NCI-H774 (cell line): Measurements from ENCODE around the gene LRRC71.
A peak's percentile ranks its signal among the peaks of the same experiment; 100 is the strongest.

ENCODE experiments used
- DNase-seq: peaks from one replicate; lab custom pipeline; 2025; lab: John Stamatoyannopoulos, UW

Gene LRRC71

DNA sequence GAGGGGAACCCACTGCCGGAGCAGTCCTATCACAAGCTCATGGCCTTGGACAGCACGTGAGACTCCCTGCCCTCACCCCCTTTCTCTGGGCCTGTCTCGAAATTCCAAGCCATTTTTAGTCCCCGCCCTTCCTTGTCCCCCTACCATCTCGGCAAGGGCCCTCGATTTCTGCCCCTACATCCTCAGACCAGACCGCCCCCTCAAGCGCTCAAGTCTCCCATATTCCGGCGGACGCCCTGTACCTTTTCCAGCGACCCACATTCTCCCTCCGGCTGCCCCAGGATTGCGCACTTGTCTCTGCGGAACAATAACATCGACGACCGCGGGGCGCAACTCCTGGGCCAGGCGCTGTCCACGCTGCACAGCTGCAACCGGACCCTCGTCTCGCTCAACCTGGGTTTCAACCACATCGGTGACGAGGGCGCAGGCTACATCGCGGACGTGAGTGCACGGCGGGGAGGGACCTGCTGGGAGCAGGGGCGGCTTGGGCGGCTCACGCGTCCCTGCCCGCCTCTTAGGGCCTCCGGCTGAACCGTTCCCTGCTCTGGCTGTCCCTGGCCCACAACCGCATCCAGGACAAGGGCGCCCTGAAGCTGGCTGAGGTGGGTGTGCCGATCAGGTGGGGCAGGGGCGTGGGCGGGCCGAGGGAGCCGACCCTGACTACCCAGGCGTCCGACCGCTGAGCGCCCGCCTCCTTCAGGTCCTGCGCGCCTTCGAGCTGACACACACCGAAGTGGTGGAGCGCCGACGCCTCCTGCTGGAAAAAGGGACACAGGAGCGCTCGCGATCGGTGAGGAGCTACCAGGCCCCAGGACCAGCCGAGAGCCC is 7.0 kb downstream of the LRRC71 start:
- peak; percentile 64 for DNase-seq

DNA sequence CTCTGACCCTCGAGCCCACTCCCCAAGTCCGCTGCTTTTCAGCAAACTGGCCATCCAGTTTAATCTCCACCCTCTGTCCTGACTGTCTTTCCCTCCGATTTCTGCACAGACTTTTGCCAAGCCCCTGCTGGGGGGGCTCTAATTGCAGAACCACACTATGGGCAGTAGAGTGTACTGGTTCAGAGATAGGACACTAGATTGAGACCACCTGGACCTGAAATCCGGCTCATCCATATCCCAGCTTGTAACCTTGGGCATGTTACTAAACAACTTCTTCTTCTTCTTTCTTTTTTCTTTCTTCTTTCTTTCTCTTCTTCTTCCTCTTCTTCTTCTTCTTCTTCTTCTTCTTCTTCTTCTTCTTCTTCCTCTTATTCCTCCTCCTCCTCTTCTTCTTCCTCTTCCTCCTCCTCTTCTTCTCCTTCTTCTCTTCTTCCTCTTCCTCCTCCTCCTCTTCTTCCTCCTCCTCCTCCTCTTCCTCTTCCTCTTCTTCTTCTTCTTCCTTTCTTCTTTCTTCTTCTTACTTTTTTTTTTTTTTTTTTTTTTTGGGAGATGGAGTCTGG is 7.7 kb downstream of the LRRC71 start:
- no peak for DNase-seq

- no peak for DNase-seq
Observed at GRCh38 chr1:156929596-156930238, 9.3 kb downstream of the LRRC71 start.

GRCh38 chr1:156930483-156930882 is 10.1 kb downstream of the LRRC71 start:
- DNase-seq = no peak

DNA sequence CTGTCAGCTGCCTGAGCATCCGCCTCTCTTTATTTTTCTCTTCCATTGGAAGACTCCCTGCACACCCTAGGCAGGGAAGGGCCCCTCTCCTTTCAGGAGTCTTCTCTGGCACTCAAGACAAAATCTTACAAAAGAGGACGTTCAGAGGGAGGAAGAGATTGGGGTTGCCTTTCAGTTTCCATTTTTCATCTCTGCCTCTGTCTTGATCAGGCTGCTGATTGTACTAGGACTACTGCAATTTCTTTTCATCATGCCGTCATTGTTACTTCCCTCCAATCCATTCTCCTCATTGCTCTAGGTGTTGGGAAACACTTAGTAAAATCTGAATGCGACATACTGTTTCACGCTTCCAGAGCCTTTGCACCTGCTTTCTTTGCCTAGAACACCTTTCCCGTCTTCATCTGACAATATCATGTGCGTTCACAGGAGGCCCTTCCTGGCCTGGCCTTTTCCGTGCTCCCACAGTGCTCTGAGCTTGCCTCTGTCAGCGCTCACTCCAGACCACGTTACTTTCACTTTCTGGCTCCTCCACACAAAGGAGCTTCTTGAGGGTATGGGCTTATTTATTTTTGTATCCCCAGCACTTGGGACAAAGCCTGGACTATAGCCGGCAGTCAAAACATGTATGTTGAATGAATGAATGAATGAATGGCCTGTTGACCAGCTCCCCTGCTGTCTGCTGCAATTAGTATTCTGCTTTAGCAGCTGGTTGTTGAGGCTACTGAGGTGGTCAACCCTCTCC is 10.9 kb downstream of the LRRC71 start:
- peak; percentile 20 for DNase-seq

DNA sequence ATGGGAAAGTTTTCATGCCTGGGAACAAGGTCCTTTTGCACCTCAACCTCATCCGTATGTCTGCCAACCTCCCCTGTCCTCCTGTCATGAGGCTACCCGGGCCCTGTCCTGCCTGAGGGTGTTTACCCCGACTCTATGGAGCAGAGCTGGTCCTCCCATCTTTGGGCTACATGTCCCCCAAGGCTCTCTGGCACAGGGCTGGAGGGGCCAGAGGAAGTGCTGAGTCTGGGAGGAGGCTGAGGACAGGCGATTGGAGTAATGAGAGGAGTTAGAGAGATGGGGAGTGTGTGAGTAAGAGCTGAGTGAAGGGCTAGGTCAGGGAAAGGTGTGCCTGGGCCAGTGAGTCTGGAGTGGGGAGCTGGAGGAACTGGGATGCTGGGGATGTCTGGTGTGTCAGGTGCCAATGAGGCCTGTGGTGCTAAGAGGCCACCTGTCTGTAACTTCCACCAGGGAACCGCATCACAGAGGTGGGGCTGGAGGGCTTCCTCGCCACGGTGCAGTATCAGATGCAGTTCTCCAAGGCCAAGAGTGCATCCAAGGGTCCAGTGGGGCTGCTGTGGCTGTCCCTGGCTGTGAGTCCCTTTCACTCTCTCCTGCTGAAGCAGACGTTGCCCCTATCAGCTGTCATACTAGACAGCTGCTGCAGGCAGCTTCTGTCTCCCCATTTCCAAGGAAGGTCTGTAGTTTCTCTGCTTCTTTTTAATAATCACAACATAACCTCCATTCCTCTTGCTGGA is 11.7 kb downstream of the LRRC71 start:
- no peak for DNase-seq

DNA sequence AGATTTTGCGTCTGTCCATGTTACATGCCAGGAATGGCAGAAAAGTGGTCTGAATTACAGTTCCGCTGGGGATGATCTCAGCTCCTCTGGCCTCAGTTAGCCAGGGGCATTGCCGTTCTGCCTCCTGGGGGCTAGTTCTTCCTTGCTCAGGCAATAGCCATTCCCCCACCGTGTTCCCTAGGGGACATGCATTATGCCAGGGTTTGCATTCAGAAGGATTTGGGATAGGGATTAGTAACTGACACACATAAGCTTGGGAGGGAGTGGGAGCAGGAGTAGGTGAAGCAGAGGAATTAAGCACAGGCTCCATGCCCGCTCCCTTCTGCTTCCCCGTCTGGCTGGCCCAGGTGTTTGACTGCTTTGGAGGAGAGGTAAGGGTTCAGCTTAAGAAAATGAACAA is 12.7 kb downstream of the LRRC71 start:
- DNase-seq = no peak

DNA sequence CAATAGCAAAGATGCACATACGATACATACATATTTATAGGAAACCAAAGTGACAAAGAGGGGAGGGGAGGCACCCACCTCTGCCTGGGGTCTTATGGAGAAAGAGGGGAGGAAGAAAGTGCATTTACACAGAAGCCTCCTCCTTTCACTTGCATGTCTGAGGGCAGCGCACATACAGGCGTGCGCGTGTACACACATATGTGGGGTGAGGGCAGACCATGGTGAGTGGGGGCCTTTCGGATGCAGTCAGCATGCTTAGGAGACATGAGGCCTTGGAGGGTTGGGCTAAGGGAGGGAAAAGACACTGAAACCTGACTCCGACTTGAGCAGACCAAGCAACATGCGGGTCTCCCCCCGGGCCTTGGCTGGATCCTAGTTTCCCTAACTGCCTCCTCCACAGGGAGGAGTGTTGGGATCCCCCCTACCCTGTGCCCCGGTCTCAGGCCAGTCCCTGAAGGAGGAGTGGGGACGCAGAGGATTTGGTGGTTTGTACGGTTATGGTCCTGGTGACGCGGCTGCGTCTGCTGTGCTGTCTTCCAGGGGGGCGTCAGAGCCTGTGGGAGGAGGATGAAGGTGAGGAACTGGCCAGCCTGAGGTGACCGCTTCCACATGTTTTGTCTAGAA is 15.2 kb downstream of the LRRC71 start:
- no peak for DNase-seq

- DNase-seq = no peak
Observed at GRCh38 chr1:156936191-156936590, 15.8 kb downstream of the LRRC71 start.

DNA sequence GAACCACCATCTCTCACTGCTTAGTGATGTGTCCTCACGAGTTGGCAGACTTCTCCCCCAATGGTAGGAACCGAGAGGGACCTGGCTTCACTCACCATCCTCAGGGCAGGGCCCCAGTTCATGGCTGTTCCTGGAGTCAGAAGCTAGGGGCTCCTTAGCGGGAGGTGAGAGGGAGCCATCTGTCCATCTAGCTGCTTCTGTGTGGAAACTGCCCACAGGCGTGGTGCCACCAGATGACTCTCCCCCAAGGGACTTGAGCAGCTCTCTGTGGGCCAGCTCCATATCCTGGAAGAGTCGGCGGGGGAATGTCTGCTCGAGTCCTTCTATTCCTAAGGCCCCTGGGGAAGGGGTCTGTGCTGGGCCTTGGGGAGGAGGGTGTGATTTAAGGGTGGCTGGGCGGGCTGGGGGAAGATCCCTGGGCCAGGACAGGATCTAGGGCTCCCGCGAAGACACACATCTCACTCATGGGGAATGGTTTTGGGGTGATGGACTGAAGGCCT is 16.3 kb downstream of the LRRC71 start:
- no peak for DNase-seq

DNA sequence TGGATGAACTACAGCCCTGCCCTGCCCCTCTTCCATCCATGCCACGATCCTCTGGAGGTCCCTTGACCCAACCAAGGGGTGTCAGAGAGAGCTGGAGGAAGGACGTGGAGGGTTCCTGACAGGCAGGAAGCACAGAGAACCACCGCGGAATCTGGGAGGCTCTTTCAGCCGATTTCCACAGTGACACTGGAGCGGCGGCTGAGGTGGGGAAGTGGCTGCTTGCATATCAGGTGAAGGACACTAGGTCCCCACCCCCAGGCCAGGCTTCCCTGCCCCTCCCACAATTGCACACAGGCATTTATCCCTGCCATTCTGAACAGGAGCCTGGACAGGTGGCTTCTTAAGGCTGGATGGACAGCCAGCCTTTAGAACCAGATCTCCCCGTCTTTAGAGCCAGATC is 17.5 kb downstream of the LRRC71 start:
- no peak for DNase-seq

DNA sequence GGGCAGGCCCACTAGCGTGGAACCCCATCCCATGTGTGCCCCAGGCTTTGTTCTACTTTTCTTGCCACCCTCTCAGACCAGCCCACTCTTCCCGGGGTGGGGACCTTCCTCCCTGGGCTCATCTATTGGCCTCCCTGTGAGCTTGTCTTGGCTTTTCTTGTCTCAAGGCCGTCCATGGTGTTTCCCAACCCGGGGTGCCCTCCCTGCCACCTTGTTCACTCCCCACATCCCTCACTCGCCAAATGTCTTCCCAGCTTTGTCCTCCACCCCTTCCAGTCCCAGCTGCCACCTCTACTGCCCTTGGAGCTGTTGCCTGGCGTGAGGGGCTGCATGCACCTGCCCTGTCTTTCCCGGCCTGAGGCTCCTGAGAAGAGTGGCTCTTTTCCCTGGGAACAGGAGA is 18.4 kb downstream of the LRRC71 start:
- DNase-seq = no peak

DNA sequence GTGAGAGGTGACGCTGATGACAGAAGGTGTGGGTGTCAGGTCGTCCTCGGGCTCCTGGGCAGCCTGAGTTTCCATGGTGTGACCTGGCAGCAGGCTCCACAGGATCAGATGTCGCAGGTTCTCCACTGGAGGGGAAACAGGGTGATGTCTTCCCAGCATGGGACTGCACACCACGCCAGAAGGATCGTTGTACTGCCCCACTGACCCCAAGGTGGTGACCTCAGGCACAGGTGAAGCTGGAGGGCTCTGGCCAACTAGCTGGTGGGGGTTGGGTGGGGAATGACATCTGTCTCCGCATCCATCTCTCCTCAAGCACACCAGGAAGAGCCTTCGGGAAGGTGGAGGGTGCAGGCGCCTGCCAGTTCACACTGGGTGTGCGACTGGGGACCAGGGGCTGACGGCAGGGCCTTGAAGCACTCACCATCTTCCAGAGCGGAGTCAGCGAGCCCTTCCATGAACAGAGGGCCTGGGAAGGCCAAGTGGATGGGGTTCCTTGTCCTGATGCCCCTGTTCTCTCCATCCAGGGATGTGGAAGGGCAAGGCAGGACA is 19.4 kb downstream of the LRRC71 start:
- DNase-seq = no peak

- DNase-seq = no peak
Observed at GRCh38 chr1:156941675-156942074, 21.2 kb downstream of the LRRC71 start.

DNA sequence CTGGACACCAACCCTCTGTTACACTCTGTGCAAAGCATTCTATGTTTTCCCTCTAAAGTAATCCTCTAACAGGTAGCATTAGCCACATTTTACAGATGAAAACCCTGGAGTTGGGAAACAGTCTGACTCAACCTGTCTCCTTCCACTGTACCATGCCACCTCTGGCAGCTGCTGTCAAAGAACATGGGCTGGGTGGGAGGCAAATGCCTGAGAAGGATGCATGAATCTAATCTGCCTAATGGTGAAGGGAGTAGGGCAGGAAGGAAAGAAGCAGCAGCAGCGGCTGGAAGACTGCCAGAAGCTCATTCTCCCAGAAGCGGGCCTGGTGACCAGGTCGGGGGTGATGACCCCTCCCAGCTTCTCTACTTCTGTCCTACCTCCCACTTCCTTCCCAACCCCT is 21.7 kb downstream of the LRRC71 start:
- no peak for DNase-seq

- no peak for DNase-seq
Observed at GRCh38 chr1:156942576-156942975, 22.1 kb downstream of the LRRC71 start.

- no peak for DNase-seq
Observed at GRCh38 chr1:156943756-156944155, 23.3 kb downstream of the LRRC71 start.

DNA sequence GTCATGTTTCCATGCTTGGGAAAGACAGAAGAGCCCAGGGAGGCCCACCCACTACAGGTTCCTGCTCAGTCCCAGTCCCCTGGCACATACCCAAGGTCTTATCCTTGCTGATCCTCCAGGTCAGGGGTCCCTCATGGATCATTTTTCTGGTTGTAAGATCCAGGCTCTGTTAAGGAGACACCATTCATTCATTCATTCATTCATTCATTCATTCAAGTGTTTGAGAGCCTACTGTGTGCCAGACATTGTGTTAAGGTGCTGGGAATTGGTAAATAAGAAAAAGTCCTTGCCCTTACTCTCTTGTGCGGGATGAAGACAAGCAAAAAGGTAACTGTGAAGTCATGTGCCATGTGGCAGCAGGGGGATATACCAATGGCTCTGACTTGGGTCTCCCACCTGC is 23.8 kb downstream of the LRRC71 start:
- DNase-seq = no peak

GRCh38 chr1:156944848-156945247 is 24.4 kb downstream of the LRRC71 start:
- DNase-seq = no peak

DNA sequence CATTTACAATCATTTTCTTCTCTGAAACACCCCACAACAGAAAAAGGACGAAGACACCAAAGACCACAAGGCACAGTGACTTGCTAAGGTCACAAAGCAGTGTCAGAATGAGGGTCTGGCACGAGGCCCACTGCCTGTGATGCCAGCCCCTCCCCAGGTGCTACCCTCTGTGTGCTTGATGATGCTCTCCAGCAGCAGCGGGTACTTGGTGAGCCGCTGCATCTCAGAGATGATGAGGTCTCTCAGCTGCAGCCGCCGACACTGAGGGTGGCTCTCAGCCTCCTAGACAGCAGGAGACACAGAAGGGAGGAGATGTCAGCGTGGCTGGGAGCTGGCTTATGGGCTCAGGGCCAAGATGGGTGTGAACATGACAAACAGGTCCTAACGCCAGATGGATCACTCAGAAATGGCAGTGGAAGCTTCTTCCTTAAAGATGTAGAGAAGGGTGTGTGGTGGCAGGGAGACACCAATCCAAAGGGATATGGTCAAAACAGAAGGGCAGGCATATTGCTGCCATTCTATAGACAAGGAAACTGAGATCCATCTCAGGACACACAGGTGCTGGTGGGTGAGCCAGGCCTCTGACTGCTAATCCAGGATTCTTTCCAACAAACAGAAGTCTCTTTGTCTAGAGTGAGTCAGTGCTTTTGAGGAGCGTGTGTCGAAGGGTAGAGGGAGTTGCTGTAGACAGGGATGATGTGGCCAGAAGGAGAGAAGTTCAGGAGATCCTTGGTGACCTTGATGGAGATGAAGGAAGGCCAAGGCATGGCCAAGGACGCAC is 25.6 kb downstream of the LRRC71 start:
- no peak for DNase-seq
